ENCODE data around the gene PAX5. TPM values are rescaled to one million over a fixed set of nuclear protein-coding genes. Genes with fewer than 3 reads are reported as not detected.
"Not testable (repeated sequence)": the region's sequence is repeated elsewhere in the genome, so short reads cannot be mapped to it uniquely, and the experiment has no call there.

The PAX5 gene
- 1 to 10 TPM; 2.2 to 2.4 TPM for total RNA-seq

GRCh38 chr9:37033682-37034304 lies at the start of gene PAX5:
TSS of gene PAX5 (minus strand) at chr9:37034268. CDS start at chr9:37034031, 237 bp downstream.
- H3K36me3 Mint-ChIP-seq: no peaks in the 10 kb centered on the region
- H3K9me3 Mint-ChIP-seq: no peaks in the 10 kb centered on the region
- DNase-seq: no peak
- H3K4me3 Mint-ChIP-seq: peak within 1 kb of the TSS; percentile 72
- peaks cover 98% of the 10 kb centered on the region for H3K27me3 Mint-ChIP-seq
- peaks cover 38% of the 10 kb centered on the region for H3K4me1 Mint-ChIP-seq
- H3K27ac Mint-ChIP-seq: peak within 1 kb of the TSS; percentile 34

GRCh38 chr9:37083654-37084053 lies 49.6 kb upstream of the PAX5 start:
- H3K36me3 Mint-ChIP-seq: peaks cover 50% of the 10 kb centered on the region
- H3K4me1 Mint-ChIP-seq: peaks cover 52% of the 10 kb centered on the region
- H3K9me3 Mint-ChIP-seq: peaks cover 5% of the 10 kb centered on the region
- H3K27me3 Mint-ChIP-seq: peaks cover under 1% of the 10 kb centered on the region
- H3K27ac Mint-ChIP-seq: no peak overlapping the region
- no peak for DNase-seq
- no peak overlapping the region for H3K4me3 Mint-ChIP-seq

GRCh38 chr9:37082214-37082765 lies 48.2 kb upstream of the PAX5 start:
- H3K36me3 Mint-ChIP-seq: peaks cover 42% of the 10 kb centered on the region
- peak overlapping the region; percentile 31 for H3K27ac Mint-ChIP-seq
- DNase-seq: no peak
- H3K4me1 Mint-ChIP-seq: peaks cover 51% of the 10 kb centered on the region
- peaks cover 5% of the 10 kb centered on the region for H3K9me3 Mint-ChIP-seq
- H3K4me3 Mint-ChIP-seq: peak overlapping the region; percentile 97
- H3K27me3 Mint-ChIP-seq: peaks cover 5% of the 10 kb centered on the region

- H3K9me3 Mint-ChIP-seq, H3K27ac Mint-ChIP-seq, DNase-seq, H3K27me3 Mint-ChIP-seq: not testable (repeated sequence)
- Mint-ChIP-seq H3K36me3 (peaks cover 35% of the 10 kb centered on the region), H3K4me3 (peak overlapping the region; percentile 97), H3K4me1 (peaks cover 51% of the 10 kb centered on the region)
These were observed 47.4 kb upstream of the PAX5 start for GRCh38 chr9:37081507-37081906.

- not testable (repeated sequence) for H3K27me3 Mint-ChIP-seq, DNase-seq, H3K9me3 Mint-ChIP-seq
- Mint-ChIP-seq H3K4me3 (peak overlapping the region; percentile 97), H3K27ac (peak overlapping the region; percentile 99), H3K36me3 (peaks cover 24% of the 10 kb centered on the region), H3K4me1 (peaks cover 44% of the 10 kb centered on the region)
These were observed 46.1 kb upstream of the PAX5 start for GRCh38 chr9:37080165-37080628.

- Mint-ChIP-seq H3K27me3 (peaks cover 5% of the 10 kb centered on the region), H3K4me1 (peaks cover 40% of the 10 kb centered on the region), H3K27ac (peak overlapping the region; percentile 99), H3K9me3 (peaks cover 5% of the 10 kb centered on the region), H3K36me3 (peaks cover 21% of the 10 kb centered on the region), H3K4me3 (peak overlapping the region; percentile 97)
- peak; percentile 91 for DNase-seq
These were observed 45.5 kb upstream of the PAX5 start for GRCh38 chr9:37079370-37080164.

- not testable (repeated sequence) for H3K27ac Mint-ChIP-seq, H3K36me3 Mint-ChIP-seq, DNase-seq, H3K27me3 Mint-ChIP-seq, H3K4me1 Mint-ChIP-seq, H3K9me3 Mint-ChIP-seq, H3K4me3 Mint-ChIP-seq
These were observed 40.7 kb upstream of the PAX5 start for GRCh38 chr9:37074790-37075189.

GRCh38 chr9:37066139-37066725 lies 32.2 kb upstream of the PAX5 start:
- peaks cover under 1% of the 10 kb centered on the region for H3K4me1 Mint-ChIP-seq
- H3K36me3 Mint-ChIP-seq: no peaks in the 10 kb centered on the region
- H3K27me3 Mint-ChIP-seq: peaks cover 24% of the 10 kb centered on the region
- H3K27ac Mint-ChIP-seq: no peak overlapping the region
- no peak overlapping the region for H3K4me3 Mint-ChIP-seq
- no peak for DNase-seq
- H3K9me3 Mint-ChIP-seq: peaks cover 2% of the 10 kb centered on the region

- no peaks in the 10 kb centered on the region for H3K36me3 Mint-ChIP-seq
- H3K27me3 Mint-ChIP-seq: peaks cover 33% of the 10 kb centered on the region
- no peaks in the 10 kb centered on the region for H3K9me3 Mint-ChIP-seq
- H3K4me1 Mint-ChIP-seq: no peaks in the 10 kb centered on the region
- H3K4me3 Mint-ChIP-seq: no peak overlapping the region
- no peak for DNase-seq
- no peak overlapping the region for H3K27ac Mint-ChIP-seq
These were observed 28.3 kb upstream of the PAX5 start for GRCh38 chr9:37062336-37062735.

- Mint-ChIP-seq H3K4me3 (no peak overlapping the region), H3K27me3 (peaks cover 33% of the 10 kb centered on the region), H3K9me3 (no peaks in the 10 kb centered on the region), H3K4me1 (no peaks in the 10 kb centered on the region), H3K36me3 (no peaks in the 10 kb centered on the region), H3K27ac (no peak overlapping the region)
- no peak for DNase-seq
These were observed 27.7 kb upstream of the PAX5 start for GRCh38 chr9:37061768-37062167.

GRCh38 chr9:37060833-37061232 lies 26.8 kb upstream of the PAX5 start:
- H3K9me3 Mint-ChIP-seq: no peaks in the 10 kb centered on the region
- H3K4me1 Mint-ChIP-seq: no peaks in the 10 kb centered on the region
- DNase-seq: no peak

GRCh38 chr9:37056046-37056920 lies 22.2 kb upstream of the PAX5 start:
- Mint-ChIP-seq H3K4me3 (no peak overlapping the region), H3K4me1 (no peaks in the 10 kb centered on the region), H3K27ac (no peak overlapping the region), H3K36me3 (no peaks in the 10 kb centered on the region), H3K27me3 (peaks cover 42% of the 10 kb centered on the region), H3K9me3 (no peaks in the 10 kb centered on the region)
- DNase-seq: no peak

More at GRCh38 chr9:37060833-37061232, 26.8 kb upstream of the PAX5 start:
- Mint-ChIP-seq H3K36me3 (no peaks in the 10 kb centered on the region), H3K27ac (no peak overlapping the region), H3K4me3 (no peak overlapping the region), H3K27me3 (peaks cover 41% of the 10 kb centered on the region)

- not testable (repeated sequence) for H3K4me3 Mint-ChIP-seq
These were observed 20.3 kb upstream of the PAX5 start for GRCh38 chr9:37054363-37054720.

GRCh38 chr9:37053684-37054362 lies 19.8 kb upstream of the PAX5 start:
- no peaks in the 10 kb centered on the region for H3K9me3 Mint-ChIP-seq
- H3K27me3 Mint-ChIP-seq: peaks cover 51% of the 10 kb centered on the region

More at GRCh38 chr9:37054363-37054720, 20.3 kb upstream of the PAX5 start:
- H3K27me3 Mint-ChIP-seq: peaks cover 52% of the 10 kb centered on the region
- not testable (repeated sequence) for H3K4me1 Mint-ChIP-seq, H3K27ac Mint-ChIP-seq, H3K36me3 Mint-ChIP-seq, H3K9me3 Mint-ChIP-seq, DNase-seq

More at GRCh38 chr9:37053684-37054362, 19.8 kb upstream of the PAX5 start:
- Mint-ChIP-seq H3K4me1 (no peaks in the 10 kb centered on the region), H3K4me3 (no peak overlapping the region), H3K27ac (no peak overlapping the region), H3K36me3 (no peaks in the 10 kb centered on the region)
- DNase-seq: no peak
